Lower leg skin (tissue), 4 donors: ENCODE data around the gene RNF213. TPM values are rescaled to one million over a fixed set of nuclear protein-coding genes. Genes with fewer than 3 reads are reported as not detected.

Experiments used
- DNase-seq, 2 donors: peaks; one replicate each; pipeline ENCODE4 v3.0.0-alpha.2; 2019; ENCODE audit warnings: low spot score in 2 of 2
- H3K4me3 ChIP-seq: fragments of 200-600 bp; sonication (generic); 2 replicates; pipeline ENCODE4 v1.5.1; 2017; ENCODE audit warnings: mild to moderate bottlenecking, low read depth; ENCODE audit not compliant: poor library complexity, severe bottlenecking
- POLR2A ChIP-seq, 2 donors: fragments of 450-650 bp; IDR thresholded peaks; one replicate each; pipeline ENCODE4 v1.6.1; 2016 to 2017; ENCODE audit warnings: antibody characterized with exemption in 2 of 2, mild to moderate bottlenecking in 1 of 2, moderate library complexity in 1 of 2
- WGBS, 2 donors: methylation state at CpG; one replicate each; pipeline ENCODE4 v1.1.5; 2018; 5-methylcytosine and 5-hydroxymethylcytosine counted together
- intact Hi-C: fragments of 100-400 bp; cut with DNase I; formaldehyde crosslinking; loops from one replicate; pipeline ENCODE4 v1.15.0; 2023; ENCODE audit warnings: low total_unique reads
- total RNA-seq, 4 donors: library from RNA; depleted of rRNA; stranded (reverse); fragments of >200 nt; gene quantifications; one replicate each; pipeline ENCODE4 v1.1.0, GENCODE V29; 2016
- TF ChIP-seq, protein P1 (sequence below), 3 donors: fragments of 450-650 bp; IDR thresholded peaks; one replicate each; pipeline ENCODE4 v1.5.1; 2016; ENCODE audit warnings: antibody characterized with exemption in 3 of 3, mild to moderate bottlenecking in 3 of 3, moderate library complexity in 2 of 3

RNF213 gene
- total RNA-seq, 4 donors from 2014 or later = 48.4 to 103 (median 59.8) TPM

DNA sequence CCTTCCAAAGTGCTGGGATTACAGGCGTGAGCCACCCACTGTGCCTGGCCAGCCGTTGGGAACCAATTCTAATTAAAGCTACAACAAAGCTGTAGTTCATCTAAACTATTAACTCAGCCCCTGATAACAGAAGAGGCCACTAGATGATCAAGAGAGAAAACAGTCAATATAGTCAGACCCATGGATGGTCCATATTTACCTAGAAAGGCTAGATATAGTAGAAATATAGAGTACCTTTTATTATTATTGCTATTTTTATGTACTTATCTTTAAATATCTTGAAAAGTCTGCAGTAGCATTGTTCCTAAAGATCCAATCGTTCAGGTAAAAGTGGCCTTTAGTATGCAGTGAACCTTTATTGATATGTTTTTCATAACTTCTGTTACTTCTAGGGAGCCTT, 43.2 kb downstream of the RNF213 start:
- H3K4me3 ChIP-seq = no peak overlapping the region
- intact Hi-C loops = no loop called here
- no peak for DNase-seq
- TF ChIP-seq, protein P1, sequence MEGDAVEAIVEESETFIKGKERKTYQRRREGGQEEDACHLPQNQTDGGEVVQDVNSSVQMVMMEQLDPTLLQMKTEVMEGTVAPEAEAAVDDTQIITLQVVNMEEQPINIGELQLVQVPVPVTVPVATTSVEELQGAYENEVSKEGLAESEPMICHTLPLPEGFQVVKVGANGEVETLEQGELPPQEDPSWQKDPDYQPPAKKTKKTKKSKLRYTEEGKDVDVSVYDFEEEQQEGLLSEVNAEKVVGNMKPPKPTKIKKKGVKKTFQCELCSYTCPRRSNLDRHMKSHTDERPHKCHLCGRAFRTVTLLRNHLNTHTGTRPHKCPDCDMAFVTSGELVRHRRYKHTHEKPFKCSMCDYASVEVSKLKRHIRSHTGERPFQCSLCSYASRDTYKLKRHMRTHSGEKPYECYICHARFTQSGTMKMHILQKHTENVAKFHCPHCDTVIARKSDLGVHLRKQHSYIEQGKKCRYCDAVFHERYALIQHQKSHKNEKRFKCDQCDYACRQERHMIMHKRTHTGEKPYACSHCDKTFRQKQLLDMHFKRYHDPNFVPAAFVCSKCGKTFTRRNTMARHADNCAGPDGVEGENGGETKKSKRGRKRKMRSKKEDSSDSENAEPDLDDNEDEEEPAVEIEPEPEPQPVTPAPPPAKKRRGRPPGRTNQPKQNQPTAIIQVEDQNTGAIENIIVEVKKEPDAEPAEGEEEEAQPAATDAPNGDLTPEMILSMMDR (IDR thresholded peaks at IDR 0.05) = no peak
- no peak for TF ChIP-seq POLR2A (IDR thresholded peaks at IDR 0.05)
- WGBS, 2 donors = 95% methylated on average over 3 of the region's 3 CpGs

DNA sequence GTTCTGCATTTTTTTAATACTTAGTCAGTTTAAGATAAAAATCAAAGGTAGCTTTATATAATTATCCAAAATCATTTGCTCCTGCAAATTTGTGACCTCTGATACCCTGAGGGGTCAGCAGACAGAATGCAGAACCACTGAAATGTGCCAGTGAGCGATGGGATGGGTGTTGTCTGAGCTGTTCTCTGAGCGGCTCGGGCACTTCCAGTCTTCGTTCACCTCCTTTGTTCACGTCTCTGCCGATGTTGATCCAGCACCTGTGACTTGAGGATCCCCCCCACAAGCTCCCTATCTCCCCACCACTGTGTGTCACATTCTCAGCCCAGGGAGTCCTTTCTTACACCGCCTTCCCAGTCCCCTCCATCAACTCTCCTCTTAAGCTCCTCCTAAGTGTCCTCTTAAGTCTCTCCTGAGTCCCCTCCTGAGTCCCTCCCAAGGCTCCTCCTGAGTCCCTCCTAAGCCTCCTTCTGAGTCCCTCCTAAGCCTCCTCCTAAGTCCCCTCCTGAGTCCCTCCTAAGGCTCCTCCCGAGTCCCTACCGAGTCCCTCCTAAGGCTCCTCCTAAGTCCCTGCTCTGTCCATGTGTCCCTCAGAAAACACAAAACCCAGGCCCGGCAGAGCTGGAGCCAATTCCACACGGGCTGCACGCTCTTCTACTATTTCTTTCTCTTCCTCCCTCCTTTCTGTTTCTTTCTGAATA, 47.5 kb downstream of the RNF213 start:
- intact Hi-C loops = no loop called here
- H3K4me3 ChIP-seq = no peak overlapping the region
- 80 to 90% methylated on average over 12 of the region's 12 CpGs for WGBS, 2 donors
- DNase-seq = peak in 1 of 2 donors; percentile 79
- TF ChIP-seq POLR2A (IDR thresholded peaks at IDR 0.05) = no peak
- TF ChIP-seq, protein P1 (IDR thresholded peaks at IDR 0.05) = no peak

GRCh38 chr17:80308692-80309517, 48.3 kb downstream of the RNF213 start:
- no peak for TF ChIP-seq POLR2A (IDR thresholded peaks at IDR 0.05)
- TF ChIP-seq, protein P1 (IDR thresholded peaks at IDR 0.05) = no peak
- H3K4me3 ChIP-seq = no peak overlapping the region
- intact Hi-C loops = no loop called here
- WGBS, 2 donors = 83 to 84% methylated on average over 16 of the region's 16 CpGs
- DNase-seq = peak in 1 of 2 donors; percentile 57

- WGBS, 2 donors = 92 to 94% methylated on average over 22 of the region's 22 CpGs
- TF ChIP-seq, protein P1 (IDR thresholded peaks at IDR 0.05) = no peak
- TF ChIP-seq POLR2A (IDR thresholded peaks at IDR 0.05) = no peak
- intact Hi-C loops = no loop called here
- H3K4me3 ChIP-seq = no peak overlapping the region
- peak in 1 of 2 donors; percentile 54 for DNase-seq
Observed at GRCh38 chr17:80311216-80311827, 50.7 kb downstream of the RNF213 start.

DNA sequence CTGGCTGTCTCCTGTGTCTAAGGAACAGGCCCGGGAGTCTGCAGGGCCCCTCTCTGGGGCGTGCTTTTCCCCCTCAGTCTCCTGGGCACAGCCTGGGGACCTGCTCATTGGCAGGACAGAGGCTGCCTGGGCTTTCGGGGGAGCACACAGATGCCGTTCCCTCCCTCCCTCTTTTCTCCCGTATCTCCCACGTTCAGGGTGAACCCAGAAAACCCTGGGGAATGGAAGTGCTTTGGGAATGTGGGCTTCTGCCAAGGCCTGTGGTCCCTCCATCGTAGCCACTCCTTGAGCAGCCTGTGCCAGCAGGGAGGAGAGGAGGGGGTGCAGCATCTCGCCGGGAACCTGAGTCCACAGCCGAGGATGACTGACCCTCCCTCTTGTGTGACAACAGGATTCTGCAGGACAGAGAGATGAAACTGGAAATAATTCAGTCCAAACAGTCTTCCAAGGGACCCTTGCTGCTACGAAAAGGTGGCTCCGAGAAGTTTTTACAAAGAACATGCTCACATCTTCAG, 52.0 kb downstream of the RNF213 start:
- TF ChIP-seq, protein P1 (IDR thresholded peaks at IDR 0.05) = no peak
- TF ChIP-seq POLR2A (IDR thresholded peaks at IDR 0.05) = no peak
- intact Hi-C loops = no loop called here
- DNase-seq = peak in 1 of 2 donors; percentile 37
- no peak overlapping the region for H3K4me3 ChIP-seq
- WGBS, 2 donors = 93 to 99% methylated on average over 12 of the region's 12 CpGs
